SIG-M5 (cell line): Measurements from ENCODE around the gene LDHB.
"Not testable (repeated sequence)": the region's sequence is repeated elsewhere in the genome, so short reads cannot be mapped to it uniquely, and the experiment has no call there.

Experiments used
- DNase-seq: peaks from one replicate; lab custom pipeline; 2025; lab: John Stamatoyannopoulos, UW

Gene LDHB

GRCh38 chr12:21607701-21608100, 49.9 kb downstream of the LDHB start:
- DNase-seq, result no peak

GRCh38 chr12:21606175-21606574, 51.5 kb downstream of the LDHB start:
- DNase-seq, result no peak

- no peak for DNase-seq
These were observed 53.2 kb downstream of the LDHB start, which contains the start of gene GYS2 for GRCh38 chr12:21604245-21605101. TSS of gene GYS2 (minus strand) at chr12:21604847. CDS start at chr12:21604592, 255 bp downstream.

GRCh38 chr12:21602774-21603173, 54.9 kb downstream of the LDHB start:
- no peak for DNase-seq

GRCh38 chr12:21600196-21600595, 57.4 kb downstream of the LDHB start:
- DNase-seq, result no peak

- DNase-seq, result no peak
These were observed 58.3 kb downstream of the LDHB start for GRCh38 chr12:21599143-21599999.

GRCh38 chr12:21598651-21599050, 59.0 kb downstream of the LDHB start:
- no peak for DNase-seq

- not testable (repeated sequence) for DNase-seq
These were observed 62.3 kb downstream of the LDHB start for GRCh38 chr12:21595356-21595755.

- DNase-seq, result no peak
These were observed 72.2 kb downstream of the LDHB start for GRCh38 chr12:21585485-21585884.
